GM21390 (cell line): ENCODE results near the gene DRD1.
"Not testable (repeated sequence)": the region's sequence is repeated elsewhere in the genome, so short reads cannot be mapped to it uniquely, and the experiment has no call there.

ENCODE experiments used
- ATAC-seq: cut with Tn5 transposase; IDR thresholded peaks from one replicate; pipeline ENCODE4 v1.9.1; 2021; ENCODE audit not compliant: unreplicated experiment

Gene DRD1

GRCh38 chr5:175468892-175469291 lies 24.9 kb upstream of the DRD1 start:
- no peak for ATAC-seq

GRCh38 chr5:175467983-175468690 lies 24.2 kb upstream of the DRD1 start:
- ATAC-seq = no peak

DNA sequence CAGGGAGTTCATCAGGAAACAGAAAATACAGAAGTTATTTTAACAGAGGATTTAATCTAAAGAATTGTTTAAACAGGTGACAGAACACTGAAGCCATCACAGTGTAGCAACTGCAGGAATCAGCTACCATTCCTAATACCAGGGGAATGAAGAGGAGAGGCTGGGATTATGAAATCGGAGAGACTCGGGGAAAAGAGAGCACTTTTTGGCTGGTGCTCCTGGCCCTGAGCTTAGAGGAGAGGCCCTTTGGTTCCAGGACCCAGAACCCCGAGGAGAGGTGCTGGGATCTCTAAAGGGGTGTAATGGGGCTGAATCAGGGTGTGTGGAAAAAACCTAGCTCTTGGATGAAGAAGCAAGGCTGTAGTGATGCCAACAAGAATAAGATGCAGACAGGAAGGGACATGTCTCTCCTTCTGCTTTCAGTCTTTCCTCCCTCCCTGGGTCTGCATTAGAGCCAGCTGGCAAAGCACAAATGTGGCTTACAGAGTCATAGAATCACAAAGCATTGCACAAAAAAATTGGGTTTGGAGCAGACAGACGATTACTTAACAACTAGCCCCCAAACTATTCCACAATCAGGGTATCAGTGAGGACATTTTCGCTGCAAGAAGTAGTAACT lies 22.8 kb upstream of the DRD1 start:
- no peak for ATAC-seq

DNA sequence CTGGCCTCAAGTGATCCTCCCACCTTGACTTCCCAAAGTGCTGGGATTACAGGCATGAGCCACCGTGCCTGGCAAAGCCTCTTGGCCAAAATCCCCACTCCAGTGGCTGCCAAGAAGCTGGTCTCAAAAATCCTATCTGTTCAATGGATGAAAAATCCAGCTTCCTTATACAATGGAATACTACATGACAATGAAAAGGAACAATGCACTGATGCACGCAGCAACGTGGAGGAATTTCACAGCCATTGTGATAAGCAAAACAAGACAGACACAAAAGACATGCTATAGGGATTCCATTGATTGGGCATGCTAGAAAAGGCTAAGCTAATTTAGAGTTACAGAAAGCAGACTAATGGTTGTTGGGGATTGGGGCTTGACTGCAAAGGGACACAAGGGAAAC lies 21.3 kb upstream of the DRD1 start:
- ATAC-seq = no peak

- ATAC-seq = no peak
Measured at GRCh38 chr5:175464942-175465233, 20.9 kb upstream of the DRD1 start.

DNA sequence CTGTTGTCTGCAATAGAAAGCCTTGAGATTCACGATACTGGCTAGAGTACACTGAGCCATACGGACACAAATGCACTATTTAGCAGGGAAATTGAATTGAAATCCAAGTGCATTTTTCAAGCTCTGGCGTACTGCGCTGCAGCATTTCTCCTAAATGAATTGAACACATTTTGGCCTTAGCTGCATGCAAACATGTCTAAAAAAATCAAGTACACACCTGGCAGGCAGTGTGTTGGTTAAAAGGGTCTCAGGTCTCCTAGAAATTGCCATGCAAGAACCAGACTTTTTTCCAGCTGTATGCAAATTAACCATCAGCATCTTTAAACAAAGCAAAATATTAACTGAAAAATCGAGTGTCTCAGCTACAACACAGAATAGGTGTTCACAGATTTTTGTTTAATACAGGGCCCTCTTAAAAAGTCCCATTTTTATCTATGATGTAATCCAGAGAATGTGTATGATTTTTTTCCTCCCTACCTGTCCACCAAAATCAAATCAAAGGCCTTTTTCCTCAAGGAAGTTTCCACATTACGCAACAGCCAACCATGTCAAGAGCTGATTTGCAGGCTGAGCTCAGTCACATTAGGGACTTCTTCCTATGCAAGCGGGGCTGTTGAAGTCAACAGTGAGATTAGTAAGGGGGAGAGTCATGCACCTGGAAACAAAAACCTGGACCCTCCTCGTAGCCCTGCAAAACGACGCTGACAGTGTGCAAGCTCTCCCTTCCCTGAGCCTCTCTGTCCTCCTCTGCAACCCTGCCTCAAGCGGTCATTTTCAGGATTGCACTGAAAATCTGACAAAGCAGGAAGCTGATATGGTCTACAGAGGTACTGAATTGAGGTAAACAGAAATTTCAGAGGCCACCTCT lies 20.3 kb upstream of the DRD1 start:
- ATAC-seq = peak; percentile 99

GRCh38 chr5:175463641-175464040 lies 19.7 kb upstream of the DRD1 start:
- no peak for ATAC-seq

DNA sequence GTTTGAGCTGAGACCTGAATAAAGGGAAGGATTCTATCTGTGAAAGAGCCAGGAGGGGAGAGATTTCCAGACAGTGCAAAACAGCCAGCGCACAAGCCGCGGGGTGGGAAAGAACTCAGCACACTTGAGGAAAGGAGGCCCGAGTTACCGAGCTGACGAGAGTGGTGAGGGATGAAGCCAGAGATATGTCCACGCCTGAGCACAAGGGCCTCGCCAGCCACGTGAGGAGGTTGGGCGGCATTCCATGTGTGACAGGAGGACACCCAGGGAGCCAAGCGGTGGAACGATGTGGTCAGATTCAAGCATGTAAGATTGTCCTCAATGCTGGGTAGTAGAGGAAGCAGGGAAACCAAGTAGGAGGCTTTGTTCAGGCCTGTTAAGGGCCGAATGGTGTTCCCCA lies 17.4 kb upstream of the DRD1 start:
- ATAC-seq = no peak

DNA sequence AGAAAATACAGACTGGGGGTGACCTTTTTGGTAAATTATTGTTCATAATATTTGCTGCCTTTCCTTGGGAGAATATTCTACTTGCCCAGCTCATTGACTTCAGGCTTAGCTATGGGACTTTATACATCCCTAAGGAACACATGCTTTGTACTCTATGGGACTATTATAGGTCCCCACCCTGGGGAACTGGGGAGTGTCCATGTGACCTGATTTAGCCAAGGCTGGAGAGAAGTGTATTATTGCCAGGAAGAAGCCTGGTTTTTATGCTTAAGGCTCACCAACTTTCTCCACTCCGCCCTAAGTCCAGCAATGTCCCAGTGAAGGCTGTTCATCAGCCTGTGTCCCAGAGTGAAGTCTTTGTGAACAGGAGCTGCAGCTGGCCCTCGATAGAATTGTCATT lies 16.6 kb upstream of the DRD1 start:
- no peak for ATAC-seq

DNA sequence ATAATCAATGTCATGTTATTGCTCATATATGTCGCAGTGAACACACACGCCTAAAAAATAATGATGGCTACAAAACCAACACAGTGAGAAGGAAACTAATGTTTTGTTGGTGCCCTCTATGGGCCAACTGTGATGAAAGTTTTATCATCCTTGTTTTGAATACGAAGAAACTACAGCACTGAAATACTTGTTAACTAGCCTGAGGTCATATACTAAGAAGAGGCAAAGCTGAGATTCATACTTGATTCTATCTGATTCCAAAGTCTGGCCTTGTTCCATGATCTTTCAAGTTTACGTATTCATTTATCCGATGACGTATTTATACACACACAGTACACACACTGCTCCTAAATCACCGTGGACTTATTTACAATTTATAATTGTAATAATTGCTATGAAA lies 16.1 kb upstream of the DRD1 start:
- no peak for ATAC-seq

GRCh38 chr5:175457466-175457865 lies 13.5 kb upstream of the DRD1 start:
- peak; percentile 97 for ATAC-seq

- ATAC-seq = no peak
Measured at GRCh38 chr5:175456105-175456742, 12.2 kb upstream of the DRD1 start.

DNA sequence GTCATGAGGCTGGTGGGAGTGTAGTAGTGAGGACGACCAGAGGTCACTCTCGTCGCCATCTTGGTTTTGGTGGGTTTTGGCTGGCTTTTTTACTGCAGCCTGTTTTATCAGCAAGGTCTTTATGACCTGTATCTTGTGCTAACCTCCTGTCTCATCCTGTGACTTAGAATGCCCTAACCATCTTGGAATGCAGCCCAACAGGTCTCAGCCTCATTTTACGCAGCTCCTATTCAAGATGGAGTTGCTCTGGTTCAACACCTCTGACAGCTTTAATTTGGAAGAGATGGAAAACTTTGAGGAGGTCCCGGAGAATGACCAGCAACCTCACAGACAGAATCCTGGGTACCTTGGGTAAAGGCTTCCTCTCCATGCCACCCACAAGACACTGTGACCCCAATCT lies 10.4 kb upstream of the DRD1 start:
- not testable (repeated sequence) for ATAC-seq

GRCh38 chr5:175452166-175452565 lies 8.2 kb upstream of the DRD1 start:
- no peak for ATAC-seq

- no peak for ATAC-seq
Measured at GRCh38 chr5:175448276-175448675, 4.3 kb upstream of the DRD1 start.

DNA sequence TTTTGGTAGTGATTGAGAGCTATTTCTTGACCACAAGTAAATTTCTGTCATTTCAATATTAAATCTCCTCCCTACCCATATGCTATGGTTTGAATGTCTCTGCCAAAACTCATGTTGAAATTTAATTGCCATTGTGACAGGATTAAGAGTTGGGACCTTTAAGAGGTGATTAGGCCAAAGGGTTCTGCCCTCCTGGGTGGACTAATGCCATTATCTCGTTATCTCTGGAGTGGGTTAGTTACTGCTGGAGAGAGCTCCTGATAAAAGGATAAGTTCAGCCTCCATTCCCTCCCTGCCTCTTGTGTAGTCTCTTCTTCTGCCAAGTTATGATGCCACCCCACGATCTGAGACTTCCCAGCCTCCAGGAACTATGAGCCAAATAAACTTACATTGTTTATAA lies 3.6 kb upstream of the DRD1 start:
- no peak for ATAC-seq

DNA sequence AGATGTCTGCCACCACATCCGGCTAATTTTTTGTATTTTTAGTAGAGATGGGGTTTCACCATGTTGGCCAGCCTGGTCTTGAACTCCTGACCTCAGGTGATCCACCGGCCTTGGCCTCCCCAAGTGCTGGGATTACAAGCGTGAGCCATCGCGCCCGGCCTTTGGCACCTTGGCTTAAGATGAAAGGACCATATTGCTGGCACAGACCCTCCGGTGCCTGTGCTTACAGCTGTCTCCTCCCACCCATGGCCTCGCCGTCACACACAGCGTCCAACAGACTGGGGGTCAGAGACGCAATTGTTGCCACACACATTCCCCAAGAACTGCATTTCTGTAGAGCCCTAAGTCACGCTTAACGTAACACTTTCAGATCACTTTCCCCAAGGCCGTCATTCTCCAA lies 2.4 kb upstream of the DRD1 start:
- ATAC-seq = not testable (repeated sequence)

GRCh38 chr5:175444905-175445456 lies 999 bp upstream of the DRD1 start:
- ATAC-seq = no peak

- ATAC-seq = no peak
Measured at GRCh38 chr5:175443514-175444059, 395 bp downstream of the DRD1 start.

- ATAC-seq = no peak
Measured at GRCh38 chr5:175438234-175438857, 5.6 kb downstream of the DRD1 start.

GRCh38 chr5:175436359-175436758 lies 7.6 kb downstream of the DRD1 start:
- ATAC-seq = no peak
